Neural cell (in vitro differentiated cells): ENCODE data around the gene IRF4.

Source experiments
- POLR2AphosphoS5 ChIP-seq: IDR thresholded peaks from 2 replicates; pipeline ENCODE4 v1.6.1; 2012
- SMC3 ChIP-seq: fragments of 450-650 bp; conservative IDR thresholded peaks from 2 replicates; pipeline ENCODE4 v1.6.1; 2014; ENCODE audit warnings: antibody characterized with exemption, mild to moderate bottlenecking, moderate library complexity; ENCODE audit not compliant: poor library complexity
- TF ChIP-seq, protein P1 (sequence below): fragments of 450-650 bp; IDR thresholded peaks from 2 replicates; pipeline ENCODE4 v1.5.1; 2014; ENCODE audit warnings: antibody characterized with exemption, mild to moderate bottlenecking, moderate library complexity; ENCODE audit not compliant: poor library complexity, severe bottlenecking

DNA sequence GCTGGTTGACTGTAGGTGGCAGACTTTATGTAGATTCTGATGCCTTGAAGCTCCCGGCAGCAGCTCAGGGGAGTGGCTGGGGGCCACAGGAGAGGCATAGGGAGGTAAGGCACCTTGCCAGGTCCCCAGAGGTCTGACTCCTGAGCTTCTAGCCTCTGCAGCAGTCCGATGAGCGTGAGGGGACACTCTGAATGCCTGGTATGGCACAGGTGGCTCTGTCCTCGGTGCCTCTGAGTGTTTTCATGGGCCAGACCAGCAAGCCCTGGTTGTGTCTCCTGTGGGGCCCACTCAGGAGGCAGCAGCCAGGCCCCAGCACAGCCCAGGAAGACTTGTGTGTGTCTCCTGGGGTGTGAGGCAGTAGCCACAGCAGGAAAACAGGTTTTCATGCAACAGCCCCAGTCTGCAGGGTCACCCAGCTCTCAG lies 39.7 kb upstream of the IRF4 start:
- TF ChIP-seq SMC3 = no peak
- TF ChIP-seq, protein P1, sequence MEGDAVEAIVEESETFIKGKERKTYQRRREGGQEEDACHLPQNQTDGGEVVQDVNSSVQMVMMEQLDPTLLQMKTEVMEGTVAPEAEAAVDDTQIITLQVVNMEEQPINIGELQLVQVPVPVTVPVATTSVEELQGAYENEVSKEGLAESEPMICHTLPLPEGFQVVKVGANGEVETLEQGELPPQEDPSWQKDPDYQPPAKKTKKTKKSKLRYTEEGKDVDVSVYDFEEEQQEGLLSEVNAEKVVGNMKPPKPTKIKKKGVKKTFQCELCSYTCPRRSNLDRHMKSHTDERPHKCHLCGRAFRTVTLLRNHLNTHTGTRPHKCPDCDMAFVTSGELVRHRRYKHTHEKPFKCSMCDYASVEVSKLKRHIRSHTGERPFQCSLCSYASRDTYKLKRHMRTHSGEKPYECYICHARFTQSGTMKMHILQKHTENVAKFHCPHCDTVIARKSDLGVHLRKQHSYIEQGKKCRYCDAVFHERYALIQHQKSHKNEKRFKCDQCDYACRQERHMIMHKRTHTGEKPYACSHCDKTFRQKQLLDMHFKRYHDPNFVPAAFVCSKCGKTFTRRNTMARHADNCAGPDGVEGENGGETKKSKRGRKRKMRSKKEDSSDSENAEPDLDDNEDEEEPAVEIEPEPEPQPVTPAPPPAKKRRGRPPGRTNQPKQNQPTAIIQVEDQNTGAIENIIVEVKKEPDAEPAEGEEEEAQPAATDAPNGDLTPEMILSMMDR = no peak
- TF ChIP-seq POLR2AphosphoS5 = no peak
